KOPT-K1 (cell line): ENCODE results near the gene RUNX1.

Experiments used
- H3K27ac ChIP-seq: fragments of 200-600 bp; sonication (generic); 2 replicates; pipeline ENCODE4 v1.5.1; 2016; ENCODE audit warnings: antibody characterized with exemption, mild to moderate bottlenecking, low read depth, low read length; ENCODE audit not compliant: poor library complexity, severe bottlenecking
- H3K36me3 ChIP-seq: fragments of 200-600 bp; sonication (generic); 2 replicates; pipeline ENCODE4 v1.5.1; 2017; ENCODE audit warnings: antibody characterized with exemption, mild to moderate bottlenecking, low read length, moderate library complexity; ENCODE audit not compliant: insufficient read depth
- H3K9me3 ChIP-seq: fragments of 200-600 bp; sonication (generic); 2 replicates; pipeline ENCODE4 v1.5.1; 2017; ENCODE audit warnings: antibody characterized with exemption, low read length, mild to moderate bottlenecking; ENCODE audit not compliant: insufficient read depth, poor library complexity, severe bottlenecking

The RUNX1 gene

GRCh38 chr21:35072960-35073359 is 23.9 kb upstream of the RUNX1 start:
- Histone ChIP-seq H3K36me3 (no peaks in the 10 kb centered on the region), H3K27ac (no peak overlapping the region), H3K9me3 (peaks cover 4% of the 10 kb centered on the region)

GRCh38 chr21:35072557-35072956 is 23.5 kb upstream of the RUNX1 start:
- H3K36me3 ChIP-seq = no peaks in the 10 kb centered on the region
- peaks cover 4% of the 10 kb centered on the region for H3K9me3 ChIP-seq
- no peak overlapping the region for H3K27ac ChIP-seq

- Histone ChIP-seq H3K9me3 (peaks cover 4% of the 10 kb centered on the region), H3K27ac (no peak overlapping the region), H3K36me3 (no peaks in the 10 kb centered on the region)
Observed at GRCh38 chr21:35071347-35071746, 22.2 kb upstream of the RUNX1 start.

- Histone ChIP-seq H3K27ac (no peak overlapping the region), H3K9me3 (peaks cover 4% of the 10 kb centered on the region), H3K36me3 (no peaks in the 10 kb centered on the region)
Observed at GRCh38 chr21:35070436-35070835, 21.3 kb upstream of the RUNX1 start.

- Histone ChIP-seq H3K36me3 (no peaks in the 10 kb centered on the region), H3K9me3 (no peaks in the 10 kb centered on the region)
Observed at GRCh38 chr21:35066824-35067223, 17.7 kb upstream of the RUNX1 start.

GRCh38 chr21:35063428-35064172 is 14.5 kb upstream of the RUNX1 start:
- Histone ChIP-seq H3K27ac (no peak overlapping the region), H3K9me3 (peaks cover 5% of the 10 kb centered on the region), H3K36me3 (no peaks in the 10 kb centered on the region)

More at GRCh38 chr21:35066824-35067223, 17.7 kb upstream of the RUNX1 start:
- H3K27ac ChIP-seq = no peak overlapping the region

- Histone ChIP-seq H3K27ac (no peak overlapping the region), H3K9me3 (peaks cover 5% of the 10 kb centered on the region), H3K36me3 (no peaks in the 10 kb centered on the region)
Observed at GRCh38 chr21:35062016-35062415, 12.9 kb upstream of the RUNX1 start.

- H3K27ac ChIP-seq = no peak overlapping the region
- no peaks in the 10 kb centered on the region for H3K36me3 ChIP-seq
- H3K9me3 ChIP-seq = peaks cover 5% of the 10 kb centered on the region
Observed at GRCh38 chr21:35059742-35060141, 10.6 kb upstream of the RUNX1 start.

- Histone ChIP-seq H3K36me3 (no peaks in the 10 kb centered on the region), H3K9me3 (peaks cover 5% of the 10 kb centered on the region), H3K27ac (no peak overlapping the region)
Observed at GRCh38 chr21:35058058-35058457, 9.0 kb upstream of the RUNX1 start.

- Histone ChIP-seq H3K27ac (no peak overlapping the region), H3K9me3 (peaks cover 5% of the 10 kb centered on the region), H3K36me3 (no peaks in the 10 kb centered on the region)
Observed at GRCh38 chr21:35057428-35057827, 8.3 kb upstream of the RUNX1 start.

- Histone ChIP-seq H3K9me3 (no peaks in the 10 kb centered on the region), H3K27ac (peak overlapping the region; percentile 27), H3K36me3 (no peaks in the 10 kb centered on the region)
Observed at GRCh38 chr21:35053356-35054096, 4.4 kb upstream of the RUNX1 start.

- no peaks in the 10 kb centered on the region for H3K9me3 ChIP-seq
- H3K36me3 ChIP-seq = no peaks in the 10 kb centered on the region
- H3K27ac ChIP-seq = peak overlapping the region; percentile 27
Observed at GRCh38 chr21:35052801-35053200, 3.7 kb upstream of the RUNX1 start.

- Histone ChIP-seq H3K27ac (peak overlapping the region; percentile 95), H3K9me3 (no peaks in the 10 kb centered on the region), H3K36me3 (0 out of 2 replicates have a peak, but pooled peaks cover under 1% of the 10 kb centered on the region)
Observed at GRCh38 chr21:35051287-35051818, 2.3 kb upstream of the RUNX1 start.

GRCh38 chr21:35050348-35051286 is 1.5 kb upstream of the RUNX1 start:
- peaks cover 4% of the 10 kb centered on the region for H3K36me3 ChIP-seq
- no peaks in the 10 kb centered on the region for H3K9me3 ChIP-seq
- peak overlapping the region; percentile 95 for H3K27ac ChIP-seq
